Neuronal stem cell (in vitro differentiated cells): ENCODE results near the gene SLC6A4.

Source experiments
- DNase-seq: peaks from one replicate; pipeline ENCODE4 v3.0.0-alpha.2; 2013; ENCODE audit warnings: low spot score
- H2AFZ ChIP-seq: one replicate; pipeline ENCODE4 v1.6.1; 2013; ENCODE audit warnings: mild to moderate bottlenecking, low read length, inconsistent platforms
- H2AK5ac ChIP-seq: 2 replicates; pipeline ENCODE4 v1.6.1; 2013; ENCODE audit warnings: low read depth, mild to moderate bottlenecking, inconsistent platforms, low read length, moderate library complexity, mixed read lengths
- H2BK120ac ChIP-seq: 2 replicates; pipeline ENCODE4 v1.6.1; 2013; ENCODE audit warnings: low read depth, mild to moderate bottlenecking, inconsistent platforms, low read length, moderate library complexity, mixed read lengths
- H2BK12ac ChIP-seq: one replicate; pipeline ENCODE4 v1.6.1; 2013; ENCODE audit warnings: low read length, inconsistent platforms
- H2BK15ac ChIP-seq: 2 replicates; pipeline ENCODE4 v1.6.1; 2013; ENCODE audit warnings: mild to moderate bottlenecking, low read length, inconsistent platforms, mixed read lengths
- H2BK5ac ChIP-seq: one replicate; pipeline ENCODE4 v1.6.1; 2013; ENCODE audit warnings: inconsistent platforms, mild to moderate bottlenecking, low read length, moderate library complexity
- H3K14ac ChIP-seq: one replicate; pipeline ENCODE4 v1.6.1; 2013; ENCODE audit warnings: low read length, inconsistent platforms
- H3K18ac ChIP-seq: 2 replicates; pipeline ENCODE4 v1.6.1; 2013; ENCODE audit warnings: low read length, inconsistent platforms
- H3K23ac ChIP-seq: 2 replicates; pipeline ENCODE4 v1.6.1; 2013; ENCODE audit warnings: low read depth, mild to moderate bottlenecking, mixed read lengths, low read length, inconsistent platforms; ENCODE audit not compliant: poor library complexity
- H3K27ac ChIP-seq: replicated peaks from 3 replicates; pipeline ENCODE4 v1.5.1; 2013; ENCODE audit warnings: low read length, inconsistent platforms
- H3K27me3 ChIP-seq, 3 experiments: 2 replicates each; pipeline ENCODE4 v1.6.1; 2013; ENCODE audit warnings: low read length in 3 of 3, mild to moderate bottlenecking in 2 of 3, inconsistent platforms in 1 of 3, low read depth in 1 of 3, mixed read lengths in 1 of 3, moderate library complexity in 1 of 3; ENCODE audit not compliant: control insufficient read depth in 3 of 3, insufficient read depth in 3 of 3
- H3K36me3 ChIP-seq, 2 donors: replicated peaks in 1 of 2; 2 replicates each; pipeline ENCODE4 v1.6.1; 2013; ENCODE audit warnings: low read length in 2 of 2; ENCODE audit not compliant: control insufficient read depth in 2 of 2, insufficient read depth in 2 of 2
- H3K4ac ChIP-seq: 2 replicates; pipeline ENCODE4 v1.6.1; 2013; ENCODE audit warnings: inconsistent platforms, mild to moderate bottlenecking, low read length, moderate library complexity
- H3K4me1 ChIP-seq, 2 donors: 1 replicate in 1 of 2; 2 replicates in 1 of 2; pipeline ENCODE4 v1.6.1; 2013; ENCODE audit warnings: low read length in 2 of 2, low read depth in 1 of 2; ENCODE audit not compliant: control insufficient read depth in 2 of 2, insufficient read depth in 1 of 2
- H3K4me2 ChIP-seq: one replicate; pipeline ENCODE4 v1.6.1; 2013; ENCODE audit warnings: mild to moderate bottlenecking, low read length, inconsistent platforms; ENCODE audit not compliant: insufficient read depth, poor library complexity, severe bottlenecking
- H3K4me3 ChIP-seq, 2 donors: 2 replicates each; pipeline ENCODE4 v1.5.1; 2013; ENCODE audit warnings: low read length in 2 of 2, mild to moderate bottlenecking in 2 of 2, inconsistent platforms in 1 of 2, moderate library complexity in 1 of 2
- H3K79me1 ChIP-seq: one replicate; pipeline ENCODE4 v1.6.1; 2013; ENCODE audit warnings: low read depth, mild to moderate bottlenecking, inconsistent platforms, low read length, moderate library complexity
- H3K9ac ChIP-seq: one replicate; pipeline ENCODE4 v1.6.1; 2013; ENCODE audit warnings: mild to moderate bottlenecking, low read depth, low read length, inconsistent platforms; ENCODE audit not compliant: poor library complexity
- H3K9me3 ChIP-seq, 2 donors: replicated peaks in 1 of 2; 2 replicates each; pipeline versions ENCODE3 to v1.6.1; 2013; ENCODE audit warnings: low read length in 2 of 2, mild to moderate bottlenecking in 2 of 2, inconsistent platforms in 1 of 2, low read depth in 1 of 2, mixed read lengths in 1 of 2, moderate library complexity in 1 of 2; ENCODE audit not compliant: control insufficient read depth in 2 of 2, insufficient read depth in 1 of 2
- H4K8ac ChIP-seq: one replicate; pipeline ENCODE4 v1.6.1; 2013; ENCODE audit warnings: low read depth, mild to moderate bottlenecking, inconsistent platforms, low read length, moderate library complexity
- H4K91ac ChIP-seq: one replicate; pipeline ENCODE4 v1.6.1; 2013; ENCODE audit warnings: low read length, low read depth, mild to moderate bottlenecking, inconsistent platforms; ENCODE audit not compliant: poor library complexity
- WGBS, 2 donors: extraction: QIAGEN DNeasy Blood & Tissue Kit; methylation state at CpG; one replicate each; pipeline ENCODE4 v1.1.7; 2013; ENCODE audit warnings: missing lambda C conversion rate in 2 of 2, mixed read lengths in 1 of 2; ENCODE audit not compliant: insufficient read length in 2 of 2, insufficient replicate concordance in 1 of 2; ENCODE audit errors: extremely low coverage in 2 of 2; 5-methylcytosine and 5-hydroxymethylcytosine counted together

SLC6A4 gene

DNA sequence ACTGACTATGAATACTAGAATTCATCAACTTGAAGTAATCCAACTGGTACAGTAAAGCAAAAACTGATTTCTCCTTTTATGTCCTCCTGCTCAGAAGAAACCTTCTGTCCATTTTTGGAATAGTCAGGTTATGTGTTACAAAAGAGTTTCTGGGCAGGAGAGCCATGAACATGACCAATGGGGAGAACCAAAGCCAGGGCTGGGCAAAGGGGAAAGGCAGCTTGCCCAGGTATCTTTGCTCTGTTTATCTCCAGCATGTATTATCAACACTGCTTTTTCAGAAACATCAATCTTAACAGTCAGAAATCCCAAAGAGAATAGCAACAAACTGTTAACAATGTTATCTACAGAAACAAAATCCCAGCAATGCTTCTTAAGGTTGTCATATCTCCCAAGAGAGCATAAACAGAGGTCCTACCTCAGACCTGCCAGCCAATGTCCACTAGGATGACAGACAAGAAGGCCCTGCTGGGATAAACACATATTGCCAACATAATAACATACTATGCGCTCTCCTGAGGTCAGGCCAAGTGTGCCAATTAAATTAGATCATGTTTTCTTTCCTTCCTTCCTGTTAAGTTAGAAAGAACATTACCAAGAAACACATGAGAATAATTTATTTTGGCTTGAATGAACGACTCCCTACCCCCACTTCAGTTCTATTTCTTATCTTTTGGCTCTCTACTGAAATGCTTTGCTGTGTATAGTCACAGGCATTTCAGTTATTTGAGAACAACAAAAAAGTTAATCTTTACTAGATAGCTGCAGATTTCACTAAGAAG is 28.2 kb upstream of the SLC6A4 start:
- Histone ChIP-seq H3K4me1 (peaks cover 0 to 2% of the 10 kb centered on the region in 2 donors), H2AFZ (no peak overlapping the region), H4K91ac (no peak overlapping the region), H3K18ac (no peak overlapping the region), H3K36me3 (peaks cover 5 to 81% of the 10 kb centered on the region in 2 donors), H3K23ac (no peak overlapping the region), H3K27me3 (no peaks in the 10 kb centered on the region), H3K79me1 (no peaks in the 10 kb centered on the region), H4K8ac (no peak overlapping the region), H2BK12ac (no peak overlapping the region), H3K9me3 (no peaks in the 10 kb centered on the region), H2BK120ac (no peak overlapping the region), H3K27ac (no peak overlapping the region), H2AK5ac (no peak overlapping the region), H3K9ac (no peak overlapping the region), H3K4ac (no peak overlapping the region), H3K4me3 (no peak overlapping the region), H2BK5ac (no peak overlapping the region), H3K14ac (no peak overlapping the region), H2BK15ac (no peak overlapping the region), H3K4me2 (no peak overlapping the region)
- DNase-seq, result no peak
- WGBS, 2 donors, result no CpG with 5 or more reads among the region's 2 CpGs

DNA sequence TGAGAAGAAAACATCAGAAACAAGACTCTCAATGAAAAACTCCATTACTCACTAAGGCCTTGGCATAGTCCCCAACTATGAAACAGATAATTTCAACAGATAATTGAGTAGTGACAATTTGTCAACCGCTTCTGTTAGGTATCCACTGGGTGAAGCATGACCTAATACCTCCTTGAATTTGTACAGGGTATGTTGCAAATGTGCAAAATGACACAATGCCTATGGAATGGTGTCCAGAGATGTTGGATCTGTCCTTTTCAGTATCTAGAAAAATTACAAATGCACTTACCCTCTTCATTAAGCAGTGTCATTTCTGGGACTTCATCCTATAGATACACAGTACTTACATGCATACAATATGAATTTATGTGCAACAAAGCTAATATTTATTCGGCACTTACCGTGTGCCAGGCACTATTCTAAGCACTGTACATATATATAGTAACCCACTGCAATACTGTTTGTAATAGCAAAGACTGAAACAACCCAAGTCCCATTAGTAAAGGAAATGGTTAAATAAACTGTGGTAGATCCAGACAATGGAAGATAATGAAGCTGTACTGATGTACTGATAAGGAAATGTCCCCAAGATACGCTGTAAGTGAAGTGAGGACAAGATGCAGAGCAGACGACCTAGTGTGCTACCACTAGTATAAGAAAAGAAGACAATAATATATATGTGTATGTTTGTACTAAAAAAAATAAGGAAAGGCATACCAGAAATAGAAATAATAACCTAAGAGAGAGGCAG is 21.4 kb upstream of the SLC6A4 start:
- no CpG with 5 or more reads among the region's 5 CpGs for WGBS, 2 donors

GRCh38 chr17:30254150-30254549 is 18.7 kb upstream of the SLC6A4 start:
- H3K79me1 ChIP-seq, result no peaks in the 10 kb centered on the region
- no peak overlapping the region for H3K4me2 ChIP-seq
- peaks cover 0 to 39% of the 10 kb centered on the region in 2 donors for H3K36me3 ChIP-seq
- H3K4me3 ChIP-seq, result no peak overlapping the region
- no peak overlapping the region for H4K91ac ChIP-seq
- no peak overlapping the region for H4K8ac ChIP-seq
- H2BK5ac ChIP-seq, result no peak overlapping the region
- no peak overlapping the region for H2BK120ac ChIP-seq
- no CpG with 5 or more reads among the region's 1 CpG for WGBS, 2 donors
- no peak overlapping the region for H3K14ac ChIP-seq
- H2AFZ ChIP-seq, result no peak overlapping the region
- no peaks in the 10 kb centered on the region for H3K4me1 ChIP-seq
- H3K27me3 ChIP-seq, result no peaks in the 10 kb centered on the region
- H3K18ac ChIP-seq, result no peak overlapping the region
- H2BK12ac ChIP-seq, result no peak overlapping the region
- H3K27ac ChIP-seq, result no peak overlapping the region
- no peaks in the 10 kb centered on the region for H3K9me3 ChIP-seq
- H2AK5ac ChIP-seq, result no peak overlapping the region
- no peak for DNase-seq
- H3K9ac ChIP-seq, result no peak overlapping the region
- H3K23ac ChIP-seq, result no peak overlapping the region
- no peak overlapping the region for H2BK15ac ChIP-seq
- no peak overlapping the region for H3K4ac ChIP-seq

More for the DNA sequence above, 21.4 kb upstream of the SLC6A4 start:
- no peak overlapping the region for H3K4me3 ChIP-seq
- no peak overlapping the region for H4K91ac ChIP-seq
- H2BK12ac ChIP-seq, result no peak overlapping the region
- no peak overlapping the region for H4K8ac ChIP-seq
- H3K4ac ChIP-seq, result no peak overlapping the region
- no peak overlapping the region for H3K27ac ChIP-seq
- no peak overlapping the region for H3K9ac ChIP-seq
- H2BK120ac ChIP-seq, result no peak overlapping the region
- no peak overlapping the region for H3K14ac ChIP-seq
- peaks cover 3 to 49% of the 10 kb centered on the region in 2 donors for H3K36me3 ChIP-seq
- H2AFZ ChIP-seq, result no peak overlapping the region
- H3K79me1 ChIP-seq, result no peaks in the 10 kb centered on the region
- H3K27me3 ChIP-seq, result no peaks in the 10 kb centered on the region
- peaks cover 0 to 2% of the 10 kb centered on the region in 2 donors for H3K4me1 ChIP-seq
- no peak overlapping the region for H2AK5ac ChIP-seq
- no peak overlapping the region for H2BK15ac ChIP-seq
- no peak overlapping the region for H2BK5ac ChIP-seq
- no peak overlapping the region for H3K18ac ChIP-seq
- no peaks in the 10 kb centered on the region for H3K9me3 ChIP-seq
- DNase-seq, result no peak
- H3K23ac ChIP-seq, result no peak overlapping the region
- no peak overlapping the region for H3K4me2 ChIP-seq

DNA sequence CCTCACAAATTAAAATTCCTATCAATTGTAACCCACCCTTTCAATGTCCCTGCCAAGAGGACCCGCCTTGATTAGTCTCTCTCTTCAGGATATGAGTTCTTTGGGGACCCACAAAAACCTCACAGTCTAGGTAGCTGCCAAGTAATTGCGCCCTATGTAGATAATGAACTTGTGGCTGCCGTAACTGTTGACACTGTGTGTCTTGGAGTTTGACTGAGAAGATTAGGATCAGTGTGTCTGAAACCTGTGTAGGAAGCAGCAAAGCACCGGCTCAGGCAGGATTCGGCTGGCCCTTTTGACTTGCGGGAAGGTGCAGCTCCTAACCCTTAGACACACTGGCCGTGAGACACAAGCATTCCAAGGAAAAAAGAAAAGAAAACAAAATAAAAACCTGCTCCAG is 17.8 kb upstream of the SLC6A4 start:
- no peak overlapping the region for H3K23ac ChIP-seq
- H4K8ac ChIP-seq, result no peak overlapping the region
- H3K4ac ChIP-seq, result no peak overlapping the region
- no peak overlapping the region for H2BK120ac ChIP-seq
- H2AK5ac ChIP-seq, result no peak overlapping the region
- no CpG with 5 or more reads among the region's 7 CpGs for WGBS, 2 donors
- H3K9me3 ChIP-seq, result no peaks in the 10 kb centered on the region
- no peak overlapping the region for H2BK5ac ChIP-seq
- H3K27ac ChIP-seq, result no peak overlapping the region
- H3K18ac ChIP-seq, result no peak overlapping the region
- H3K4me1 ChIP-seq, result no peaks in the 10 kb centered on the region
- H2BK15ac ChIP-seq, result no peak overlapping the region
- H4K91ac ChIP-seq, result no peak overlapping the region
- H3K9ac ChIP-seq, result no peak overlapping the region
- H2BK12ac ChIP-seq, result no peak overlapping the region
- no peak for DNase-seq
- no peaks in the 10 kb centered on the region for H3K79me1 ChIP-seq
- H3K36me3 ChIP-seq, result peaks cover 5 to 43% of the 10 kb centered on the region in 2 donors
- no peaks in the 10 kb centered on the region for H3K27me3 ChIP-seq
- no peak overlapping the region for H3K14ac ChIP-seq
- H3K4me3 ChIP-seq, result no peak overlapping the region
- H2AFZ ChIP-seq, result no peak overlapping the region
- H3K4me2 ChIP-seq, result no peak overlapping the region
